ENCODE measurements around the gene LARGE1.

Gene LARGE1

DNA sequence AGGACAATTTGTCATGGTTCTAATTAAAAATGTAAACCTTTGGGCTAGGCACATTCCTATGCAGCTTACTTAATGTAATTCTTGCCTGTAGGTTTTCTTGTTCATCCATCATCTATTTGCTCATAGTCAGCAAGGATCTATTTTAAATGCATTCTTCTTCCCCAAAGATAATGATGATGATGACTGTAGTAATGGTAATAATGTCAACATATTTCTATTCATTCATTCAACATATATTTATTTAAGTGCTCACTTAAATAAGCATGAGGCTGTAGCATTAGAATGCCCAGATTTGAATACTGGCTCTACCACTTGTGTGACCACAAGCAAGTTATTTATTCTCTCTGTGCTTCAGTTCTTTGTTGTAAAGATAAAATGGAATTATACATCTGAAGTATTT, 692.5 kb downstream of the LARGE1 start:
- no peak for DNase-seq (ENCODE audit: low read depth)

DNA sequence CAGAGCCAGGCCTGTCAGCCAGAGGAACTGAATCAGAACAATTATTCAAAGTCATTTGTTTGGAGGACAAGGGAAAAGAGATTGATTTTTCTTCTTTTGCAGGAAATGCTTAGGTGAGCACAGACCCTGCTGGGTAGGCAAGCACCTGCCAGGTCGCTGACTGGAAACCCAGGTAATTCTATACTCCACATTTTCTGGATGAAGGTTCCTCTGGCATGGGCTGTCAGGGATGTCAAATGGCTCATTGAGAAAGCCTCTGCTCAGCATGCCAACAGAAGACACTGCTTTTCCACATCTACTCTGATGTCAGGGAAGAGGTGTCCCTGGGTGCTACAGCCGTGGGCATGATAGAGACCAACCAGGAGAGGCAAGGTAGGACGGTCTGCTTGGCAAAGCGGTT, 695.4 kb downstream of the LARGE1 start:
- DNase-seq (ENCODE audit: low read depth) = no peak
